WTC11 (cell line): ENCODE measurements around the gene RSPO3. TPM values are rescaled to one million over a fixed set of nuclear protein-coding genes. Genes with fewer than 3 reads are reported as not detected.

Experiments
- ATAC-seq: fragments of 200-7000 bp; cut with Tn5 transposase; 2 replicates; pipeline ENCODE4 v1.10.0; 2021; ENCODE audit warnings: mild to moderate bottlenecking, moderate library complexity
- CTCF ChIA-PET: fragments of 300-600 bp; sonication (Branson Sonifier 250); formaldehyde crosslinking; loops from one replicate; lab custom pipeline; 2021; ENCODE audit warnings: antibody characterized with exemption; lab: Charles Lee
- POLR2A ChIA-PET: fragments of 350-600 bp; sonication (Branson Sonifier 250); formaldehyde crosslinking; loops from one replicate; lab custom pipeline; 2021; ENCODE audit warnings: antibody characterized with exemption; lab: Charles Lee
- DNase-seq: peaks from one replicate; pipeline ENCODE4 v3.0.0; 2021; ENCODE audit warnings: low spot score
- H3K27ac Mint-ChIP-seq: 2 replicates; pipeline ENCODE4 v1.8.0; 2021; ENCODE audit warnings: mixed read lengths
- H3K27me3 Mint-ChIP-seq: 2 replicates; pipeline ENCODE4 v1.8.0; 2021; ENCODE audit warnings: low read depth, mild to moderate bottlenecking, moderate library complexity, mixed read lengths
- H3K36me3 Mint-ChIP-seq: 2 replicates; pipeline ENCODE4 v1.8.0; 2021; ENCODE audit warnings: mixed read lengths
- H3K4me1 Mint-ChIP-seq: 2 replicates; pipeline ENCODE4 v1.8.0; 2022; ENCODE audit warnings: mixed read lengths
- H3K4me3 Mint-ChIP-seq: 2 replicates; pipeline ENCODE4 v1.8.0; 2021; ENCODE audit warnings: mild to moderate bottlenecking, moderate library complexity, mixed read lengths
- H3K9me3 Mint-ChIP-seq: 2 replicates; pipeline ENCODE4 v1.8.0; 2021; ENCODE audit warnings: mixed read lengths
- CREM ChIP-seq: sonication (generic); formaldehyde crosslinking; IDR thresholded peaks from 2 replicates; pipeline ENCODE4 v1.8.1; 2022; ENCODE audit warnings: mild to moderate bottlenecking, missing genetic modification reagents, moderate library complexity
- FOXP1 ChIP-seq: sonication (generic); formaldehyde crosslinking; IDR thresholded peaks from 2 replicates; pipeline ENCODE4 v1.8.0; 2022; ENCODE audit warnings: missing genetic modification reagents, mild to moderate bottlenecking, moderate library complexity, borderline replicate concordance
- IRF2 ChIP-seq: sonication (generic); formaldehyde crosslinking; IDR thresholded peaks from 2 replicates; pipeline ENCODE4 v1.8.0; 2022; ENCODE audit warnings: low read depth, missing genetic modification reagents, borderline replicate concordance
- OVOL2 ChIP-seq: fragments of 250-450 bp; sonication (Bioruptor Pico); IDR thresholded peaks from 2 replicates; pipeline ENCODE4 v1.9.0; 2021; ENCODE audit warnings: mild to moderate bottlenecking, borderline replicate concordance
- SMAD4 ChIP-seq: sonication (generic); formaldehyde crosslinking; IDR thresholded peaks from 2 replicates; pipeline ENCODE4 v1.8.0; 2022; ENCODE audit warnings: mild to moderate bottlenecking, missing genetic modification reagents
- ZBTB21 ChIP-seq: sonication (generic); formaldehyde crosslinking; IDR thresholded peaks from 2 replicates; pipeline ENCODE4 v1.8.1; 2023; ENCODE audit warnings: mild to moderate bottlenecking, missing genetic modification reagents, borderline replicate concordance
- ZNF121 ChIP-seq: sonication (generic); formaldehyde crosslinking; IDR thresholded peaks from 2 replicates; pipeline ENCODE4 v1.8.0; 2023; ENCODE audit warnings: missing genetic modification reagents
- ZNF219 ChIP-seq: sonication (generic); formaldehyde crosslinking; IDR thresholded peaks from 2 replicates; pipeline ENCODE4 v1.8.0; 2023; ENCODE audit warnings: missing genetic modification reagents, mild to moderate bottlenecking, borderline replicate concordance
- ZNF396 ChIP-seq: fragments of 250-450 bp; sonication (Bioruptor Pico); IDR thresholded peaks from 2 replicates; pipeline ENCODE4 v1.8.0; 2021; ENCODE audit warnings: mild to moderate bottlenecking, moderate library complexity, borderline replicate concordance
- total RNA-seq: library from RNA; stranded (reverse); gene quantifications from 3 replicates; pipeline ENCODE4 v1.2.3, GENCODE V29; 2021
- TF ChIP-seq, protein P1 (sequence below): sonication (generic); formaldehyde crosslinking; IDR thresholded peaks from 2 replicates; pipeline ENCODE4 v1.8.1; 2023; ENCODE audit warnings: mild to moderate bottlenecking, missing genetic modification reagents
- TF ChIP-seq, protein P2 (sequence below): sonication (generic); formaldehyde crosslinking; IDR thresholded peaks from 2 replicates; pipeline ENCODE4 v1.8.1; 2023; ENCODE audit warnings: mild to moderate bottlenecking, missing genetic modification reagents
- TF ChIP-seq, protein P3 (sequence below): fragments of 250-450 bp; sonication (Bioruptor Pico); IDR thresholded peaks from 2 replicates; pipeline ENCODE4 v1.8.0; 2021; ENCODE audit warnings: mild to moderate bottlenecking
- TF ChIP-seq, protein P4 (sequence below): sonication (generic); formaldehyde crosslinking; IDR thresholded peaks from 2 replicates; pipeline ENCODE4 v1.8.0; 2022; ENCODE audit warnings: mild to moderate bottlenecking, missing genetic modification reagents
- TF ChIP-seq, protein P5 (sequence below): fragments of 200-600 bp; IDR thresholded peaks from 2 replicates; pipeline ENCODE4 v1.8.0; 2022; ENCODE audit warnings: antibody characterized with exemption

Gene RSPO3
- total RNA-seq, 1 experiment from 2014 or later, result not detected

DNA sequence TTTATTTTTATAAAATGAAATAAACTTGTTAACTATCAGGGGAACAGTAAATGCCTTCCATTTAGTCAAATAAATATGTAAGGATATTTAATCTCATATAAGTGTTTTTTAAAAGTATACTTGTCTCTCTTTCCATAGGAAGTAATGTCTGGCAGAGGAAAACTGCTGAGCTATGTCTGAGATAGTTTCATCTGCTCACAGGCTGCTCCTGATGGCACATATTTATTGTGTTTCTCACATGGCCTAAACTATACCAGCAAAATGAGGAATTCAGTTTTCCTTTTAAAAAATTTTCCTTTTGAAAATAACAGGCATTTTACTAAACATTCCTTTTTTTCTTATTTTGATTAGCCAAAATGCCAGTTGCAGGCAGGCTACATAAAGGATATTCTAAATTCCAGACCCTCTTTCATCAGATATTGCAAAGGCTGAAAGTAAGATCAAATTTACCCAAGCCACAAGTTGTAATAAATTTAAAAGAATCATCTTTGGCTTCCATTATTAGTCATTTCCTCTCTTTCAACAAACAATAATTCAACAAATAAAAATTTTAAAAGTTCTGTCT is 88.1 kb downstream of the RSPO3 start:
- DNase-seq, result no peak
- ChIA-PET POLR2A (no interaction called here), CTCF (interaction anchor here (0.6 to 1.0 kb wide), 2 partner anchors 20 to 60 kb away, joined by 4 to 8 read pairs; partner anchors contain the start of gene RNF146)
- ATAC-seq, result no peak
- Mint-ChIP-seq H3K4me1 (0 out of 2 replicates have a peak, but pooled peaks cover 3% of the 10 kb centered on the region), H3K27me3 (no peaks in the 10 kb centered on the region), H3K27ac (no peak overlapping the region), H3K36me3 (no peaks in the 10 kb centered on the region), H3K4me3 (no peak overlapping the region), H3K9me3 (no peaks in the 10 kb centered on the region)
- TF ChIP-seq, protein P1, sequence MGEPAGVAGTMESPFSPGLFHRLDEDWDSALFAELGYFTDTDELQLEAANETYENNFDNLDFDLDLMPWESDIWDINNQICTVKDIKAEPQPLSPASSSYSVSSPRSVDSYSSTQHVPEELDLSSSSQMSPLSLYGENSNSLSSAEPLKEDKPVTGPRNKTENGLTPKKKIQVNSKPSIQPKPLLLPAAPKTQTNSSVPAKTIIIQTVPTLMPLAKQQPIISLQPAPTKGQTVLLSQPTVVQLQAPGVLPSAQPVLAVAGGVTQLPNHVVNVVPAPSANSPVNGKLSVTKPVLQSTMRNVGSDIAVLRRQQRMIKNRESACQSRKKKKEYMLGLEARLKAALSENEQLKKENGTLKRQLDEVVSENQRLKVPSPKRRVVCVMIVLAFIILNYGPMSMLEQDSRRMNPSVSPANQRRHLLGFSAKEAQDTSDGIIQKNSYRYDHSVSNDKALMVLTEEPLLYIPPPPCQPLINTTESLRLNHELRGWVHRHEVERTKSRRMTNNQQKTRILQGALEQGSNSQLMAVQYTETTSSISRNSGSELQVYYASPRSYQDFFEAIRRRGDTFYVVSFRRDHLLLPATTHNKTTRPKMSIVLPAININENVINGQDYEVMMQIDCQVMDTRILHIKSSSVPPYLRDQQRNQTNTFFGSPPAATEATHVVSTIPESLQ (CRISPR knock-in tag), result no peak
- TF ChIP-seq ZNF121 (CRISPR knock-in tag), result no peak
- TF ChIP-seq, protein P2, sequence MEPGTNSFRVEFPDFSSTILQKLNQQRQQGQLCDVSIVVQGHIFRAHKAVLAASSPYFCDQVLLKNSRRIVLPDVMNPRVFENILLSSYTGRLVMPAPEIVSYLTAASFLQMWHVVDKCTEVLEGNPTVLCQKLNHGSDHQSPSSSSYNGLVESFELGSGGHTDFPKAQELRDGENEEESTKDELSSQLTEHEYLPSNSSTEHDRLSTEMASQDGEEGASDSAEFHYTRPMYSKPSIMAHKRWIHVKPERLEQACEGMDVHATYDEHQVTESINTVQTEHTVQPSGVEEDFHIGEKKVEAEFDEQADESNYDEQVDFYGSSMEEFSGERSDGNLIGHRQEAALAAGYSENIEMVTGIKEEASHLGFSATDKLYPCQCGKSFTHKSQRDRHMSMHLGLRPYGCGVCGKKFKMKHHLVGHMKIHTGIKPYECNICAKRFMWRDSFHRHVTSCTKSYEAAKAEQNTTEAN (CRISPR knock-in tag), result no peak

DNA sequence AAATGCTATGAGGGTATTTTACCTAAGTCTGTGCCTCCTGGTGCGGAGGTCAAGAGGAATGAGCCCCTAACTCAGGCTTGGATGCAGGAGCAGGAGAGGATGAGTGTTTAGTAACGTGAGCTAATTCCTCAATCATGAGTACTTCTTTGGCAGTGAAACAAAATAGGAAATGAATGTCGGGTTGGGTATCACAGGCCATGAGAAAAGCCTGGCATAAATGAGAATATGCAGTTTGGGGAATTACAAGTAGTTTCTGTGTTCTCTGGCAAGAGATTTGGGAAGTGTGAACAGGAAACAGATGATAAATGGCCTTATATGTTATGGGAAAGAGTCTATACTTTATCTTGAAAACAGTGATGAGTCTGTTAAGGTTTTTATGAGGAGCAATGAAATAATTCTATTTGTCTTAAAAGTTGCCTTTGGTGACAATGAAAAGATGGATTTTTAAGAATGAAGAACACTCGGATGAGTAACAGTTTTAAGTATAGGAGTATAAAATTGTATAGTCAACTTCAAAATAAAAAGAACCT is 89.2 kb downstream of the RSPO3 start:
- Mint-ChIP-seq H3K27me3 (no peaks in the 10 kb centered on the region), H3K4me1 (0 out of 2 replicates have a peak, but pooled peaks cover 3% of the 10 kb centered on the region), H3K36me3 (no peaks in the 10 kb centered on the region), H3K27ac (no peak overlapping the region), H3K4me3 (no peak overlapping the region), H3K9me3 (no peaks in the 10 kb centered on the region)
- no peak; the same call in 1 of the 2 replicates for ATAC-seq
- CTCF ChIA-PET, result no interaction called here
- TF ChIP-seq ZNF396 (CRISPR knock-in tag), result no peak
- POLR2A ChIA-PET, result no interaction called here
- DNase-seq, result no peak

DNA sequence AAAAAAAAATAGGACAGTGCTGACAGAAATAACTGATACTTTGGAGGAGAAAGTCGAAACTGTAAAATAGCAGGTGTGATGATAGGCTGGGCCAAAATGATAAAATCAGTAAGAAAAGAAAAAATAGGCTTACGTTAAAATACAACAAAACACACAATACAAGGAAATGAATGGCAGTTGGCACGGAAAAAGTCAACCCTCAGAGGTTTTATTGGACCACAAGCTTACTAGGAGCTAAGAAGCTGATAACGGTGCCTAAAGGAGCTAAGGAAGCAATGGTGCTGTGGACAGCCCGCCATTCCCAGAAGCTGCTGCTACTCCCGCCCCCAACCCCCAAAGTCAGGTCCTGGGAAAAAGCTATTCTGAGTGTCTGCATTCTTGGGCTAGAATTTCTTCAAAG is 92.3 kb downstream of the RSPO3 start:
- Mint-ChIP-seq H3K9me3 (peaks cover 3% of the 10 kb centered on the region; the same call in 1 of the 2 replicates), H3K4me1 (0 out of 2 replicates have a peak, but pooled peaks cover 3% of the 10 kb centered on the region), H3K27me3 (no peaks in the 10 kb centered on the region), H3K36me3 (no peaks in the 10 kb centered on the region), H3K27ac (no peak overlapping the region), H3K4me3 (no peak overlapping the region)
- POLR2A ChIA-PET, result interaction anchor here (0.6 kb wide), 1 partner anchor 87 kb away, joined by 3 read pairs; no protein-coding TSS in a partner anchor
- TF ChIP-seq IRF2 (CRISPR knock-in tag) (no peak), ZBTB21 (no peak), OVOL2 (CRISPR knock-in tag) (no peak), FOXP1 (CRISPR knock-in tag) (no peak), CREM (CRISPR knock-in tag) (no peak), ZNF121 (CRISPR knock-in tag) (no peak), SMAD4 (CRISPR knock-in tag) (no peak), ZNF219 (CRISPR knock-in tag) (no peak)
- TF ChIP-seq, protein P3, sequence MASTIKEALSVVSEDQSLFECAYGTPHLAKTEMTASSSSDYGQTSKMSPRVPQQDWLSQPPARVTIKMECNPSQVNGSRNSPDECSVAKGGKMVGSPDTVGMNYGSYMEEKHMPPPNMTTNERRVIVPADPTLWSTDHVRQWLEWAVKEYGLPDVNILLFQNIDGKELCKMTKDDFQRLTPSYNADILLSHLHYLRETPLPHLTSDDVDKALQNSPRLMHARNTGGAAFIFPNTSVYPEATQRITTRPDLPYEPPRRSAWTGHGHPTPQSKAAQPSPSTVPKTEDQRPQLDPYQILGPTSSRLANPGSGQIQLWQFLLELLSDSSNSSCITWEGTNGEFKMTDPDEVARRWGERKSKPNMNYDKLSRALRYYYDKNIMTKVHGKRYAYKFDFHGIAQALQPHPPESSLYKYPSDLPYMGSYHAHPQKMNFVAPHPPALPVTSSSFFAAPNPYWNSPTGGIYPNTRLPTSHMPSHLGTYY (CRISPR knock-in tag), result no peak
- TF ChIP-seq, protein P4, sequence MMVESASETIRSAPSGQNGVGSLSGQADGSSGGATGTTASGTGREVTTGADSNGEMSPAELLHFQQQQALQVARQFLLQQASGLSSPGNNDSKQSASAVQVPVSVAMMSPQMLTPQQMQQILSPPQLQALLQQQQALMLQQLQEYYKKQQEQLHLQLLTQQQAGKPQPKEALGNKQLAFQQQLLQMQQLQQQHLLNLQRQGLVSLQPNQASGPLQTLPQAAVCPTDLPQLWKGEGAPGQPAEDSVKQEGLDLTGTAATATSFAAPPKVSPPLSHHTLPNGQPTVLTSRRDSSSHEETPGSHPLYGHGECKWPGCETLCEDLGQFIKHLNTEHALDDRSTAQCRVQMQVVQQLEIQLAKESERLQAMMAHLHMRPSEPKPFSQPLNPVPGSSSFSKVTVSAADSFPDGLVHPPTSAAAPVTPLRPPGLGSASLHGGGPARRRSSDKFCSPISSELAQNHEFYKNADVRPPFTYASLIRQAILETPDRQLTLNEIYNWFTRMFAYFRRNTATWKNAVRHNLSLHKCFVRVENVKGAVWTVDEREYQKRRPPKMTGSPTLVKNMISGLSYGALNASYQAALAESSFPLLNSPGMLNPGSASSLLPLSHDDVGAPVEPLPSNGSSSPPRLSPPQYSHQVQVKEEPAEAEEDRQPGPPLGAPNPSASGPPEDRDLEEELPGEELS (CRISPR knock-in tag), result no peak
- TF ChIP-seq, protein P5, sequence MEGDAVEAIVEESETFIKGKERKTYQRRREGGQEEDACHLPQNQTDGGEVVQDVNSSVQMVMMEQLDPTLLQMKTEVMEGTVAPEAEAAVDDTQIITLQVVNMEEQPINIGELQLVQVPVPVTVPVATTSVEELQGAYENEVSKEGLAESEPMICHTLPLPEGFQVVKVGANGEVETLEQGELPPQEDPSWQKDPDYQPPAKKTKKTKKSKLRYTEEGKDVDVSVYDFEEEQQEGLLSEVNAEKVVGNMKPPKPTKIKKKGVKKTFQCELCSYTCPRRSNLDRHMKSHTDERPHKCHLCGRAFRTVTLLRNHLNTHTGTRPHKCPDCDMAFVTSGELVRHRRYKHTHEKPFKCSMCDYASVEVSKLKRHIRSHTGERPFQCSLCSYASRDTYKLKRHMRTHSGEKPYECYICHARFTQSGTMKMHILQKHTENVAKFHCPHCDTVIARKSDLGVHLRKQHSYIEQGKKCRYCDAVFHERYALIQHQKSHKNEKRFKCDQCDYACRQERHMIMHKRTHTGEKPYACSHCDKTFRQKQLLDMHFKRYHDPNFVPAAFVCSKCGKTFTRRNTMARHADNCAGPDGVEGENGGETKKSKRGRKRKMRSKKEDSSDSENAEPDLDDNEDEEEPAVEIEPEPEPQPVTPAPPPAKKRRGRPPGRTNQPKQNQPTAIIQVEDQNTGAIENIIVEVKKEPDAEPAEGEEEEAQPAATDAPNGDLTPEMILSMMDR, result no peak
- TF ChIP-seq, protein P1 (CRISPR knock-in tag), result no peak
- ATAC-seq (no peak), DNase-seq (no peak)
- CTCF ChIA-PET, result interaction anchor here (1.5 kb wide), 1 partner anchor 23 kb away, joined by 3 read pairs; no protein-coding TSS in a partner anchor
